Neural cell (in vitro differentiated cells): ENCODE results near the gene RAB18. TPM values are rescaled to one million over a fixed set of nuclear protein-coding genes. Genes with fewer than 3 reads are reported as not detected.
"Not testable (repeated sequence)": the region's sequence is repeated elsewhere in the genome, so short reads cannot be mapped to it uniquely, and the experiment has no call there.

Experiments used
- H2AFZ ChIP-seq: fragments of 200-600, 300-800 bp; sonication (generic), shearing (Covaris generic); 2 replicates; pipeline ENCODE4 v1.6.0; 2014; ENCODE audit warnings: low read depth, mild to moderate bottlenecking, antibody characterized with exemption, low read length, moderate library complexity
- H3F3A ChIP-seq: fragments of 200-600 bp; shearing (Covaris generic); 2 replicates; pipeline ENCODE4 v1.6.1; 2016; ENCODE audit warnings: mild to moderate bottlenecking, moderate library complexity, mixed read lengths, antibody characterized with exemption, low read length; ENCODE audit not compliant: insufficient read depth, poor library complexity, severe bottlenecking
- H3K27ac ChIP-seq: fragments of 200-600, 300-800 bp; sonication (generic), shearing (Covaris generic); 2 replicates; pipeline ENCODE4 v1.5.1; 2014; ENCODE audit warnings: mild to moderate bottlenecking, low read length, moderate library complexity
- H3K27me3 ChIP-seq: fragments of 300-800, 200-600 bp; sonication (generic), shearing (Covaris generic); 2 replicates; pipeline ENCODE4 v1.6.0; 2014; ENCODE audit warnings: mild to moderate bottlenecking, low read depth, low read length, moderate library complexity; ENCODE audit not compliant: insufficient read depth
- H3K36me3 ChIP-seq: fragments of 300-800, 200-600 bp; sonication (generic), shearing (Covaris generic); 2 replicates; pipeline ENCODE4 v1.5.1; 2014; ENCODE audit warnings: mild to moderate bottlenecking, antibody characterized with exemption, low read length, moderate library complexity; ENCODE audit not compliant: insufficient read depth
- H3K4me2 ChIP-seq: fragments of 300-800, 200-600 bp; sonication (generic), shearing (Covaris generic); 2 replicates; pipeline ENCODE4 v1.6.0; 2014; ENCODE audit warnings: mild to moderate bottlenecking, low read length
- H3K4me3 ChIP-seq: fragments of 300-800, 200-600 bp; sonication (generic), shearing (Covaris generic); 2 replicates; pipeline ENCODE4 v1.5.1; 2014; ENCODE audit warnings: mild to moderate bottlenecking, low read length, moderate library complexity
- H3K79me2 ChIP-seq: fragments of 200-600 bp; shearing (Covaris generic); replicated peaks from 2 replicates; pipeline ENCODE4 v1.6.0; 2014; ENCODE audit warnings: mild to moderate bottlenecking, low read length, moderate library complexity; ENCODE audit not compliant: insufficient read depth
- H3K9ac ChIP-seq: fragments of 300-800, 200-600 bp; sonication (generic), shearing (Covaris generic); 2 replicates; pipeline ENCODE4 v1.6.1; 2016; ENCODE audit warnings: mild to moderate bottlenecking, low read length, mixed read lengths
- H3K9me2 ChIP-seq: fragments of 200-600 bp; shearing (Covaris generic); 2 replicates; pipeline ENCODE4 v1.6.1; 2016; ENCODE audit warnings: mild to moderate bottlenecking, low read length, mixed read lengths; ENCODE audit not compliant: insufficient read depth
- H3K9me3 ChIP-seq: fragments of 200-600, 300-800 bp; sonication (generic), shearing (Covaris generic); 2 replicates; pipeline ENCODE4 v1.6.1; 2016; ENCODE audit warnings: mild to moderate bottlenecking, mixed run types, low read length, moderate library complexity, mixed read lengths
- H4K20me1 ChIP-seq: fragments of 200-600 bp; shearing (Covaris generic); 2 replicates; pipeline ENCODE4 v1.6.1; 2016; ENCODE audit warnings: mild to moderate bottlenecking, mixed run types; ENCODE audit not compliant: insufficient read depth
- EP300 ChIP-seq: fragments of 450-650 bp; conservative IDR thresholded peaks from 2 replicates; pipeline ENCODE4 v1.6.1; 2014; ENCODE audit warnings: antibody characterized with exemption, mild to moderate bottlenecking, moderate library complexity; ENCODE audit not compliant: poor library complexity, severe bottlenecking
- EZH2 ChIP-seq: fragments of 200-600, 300-800 bp; shearing (Covaris generic), sonication (generic); IDR thresholded peaks from 2 replicates; pipeline ENCODE4 v1.6.1; 2014; ENCODE audit warnings: antibody characterized with exemption, low read length, borderline replicate concordance, mild to moderate bottlenecking; ENCODE audit not compliant: insufficient read depth, poor library complexity, severe bottlenecking
- MXI1 ChIP-seq: fragments of 450-650 bp; conservative IDR thresholded peaks from 2 replicates; pipeline ENCODE4 v1.6.1; 2014; ENCODE audit warnings: antibody characterized with exemption, mild to moderate bottlenecking; ENCODE audit not compliant: poor library complexity, severe bottlenecking
- POLR2AphosphoS5 ChIP-seq: IDR thresholded peaks from 2 replicates; pipeline ENCODE4 v1.6.1; 2012
- RAD21 ChIP-seq: fragments of 450-650 bp; conservative IDR thresholded peaks from 2 replicates; pipeline ENCODE4 v1.6.1; 2014; ENCODE audit warnings: antibody characterized with exemption, mild to moderate bottlenecking, moderate library complexity
- SMC3 ChIP-seq: fragments of 450-650 bp; conservative IDR thresholded peaks from 2 replicates; pipeline ENCODE4 v1.6.1; 2014; ENCODE audit warnings: antibody characterized with exemption, mild to moderate bottlenecking, moderate library complexity; ENCODE audit not compliant: poor library complexity
- TAF1 ChIP-seq: IDR thresholded peaks from 2 replicates; pipeline ENCODE4 v1.6.1; 2012; ENCODE audit warnings: low read depth
- polyA plus RNA-seq: library from polyadenylated mRNA; depleted of rRNA; stranded (reverse); fragments of >200 nt; gene quantifications from 2 replicates; pipeline ENCODE4 v1.2.3, GENCODE V29; 2014
- TF ChIP-seq, protein P1 (sequence below): fragments of 450-650 bp; IDR thresholded peaks from 2 replicates; pipeline ENCODE4 v1.5.1; 2014; ENCODE audit warnings: antibody characterized with exemption, mild to moderate bottlenecking, moderate library complexity; ENCODE audit not compliant: poor library complexity, severe bottlenecking
- TF ChIP-seq, protein P2 (sequence below): IDR thresholded peaks from 2 replicates; pipeline ENCODE4 v1.6.1; 2012; ENCODE audit warnings: borderline replicate concordance

RAB18 gene
- polyA plus RNA-seq, 1 donor from 2014 or later, result 122 TPM

DNA sequence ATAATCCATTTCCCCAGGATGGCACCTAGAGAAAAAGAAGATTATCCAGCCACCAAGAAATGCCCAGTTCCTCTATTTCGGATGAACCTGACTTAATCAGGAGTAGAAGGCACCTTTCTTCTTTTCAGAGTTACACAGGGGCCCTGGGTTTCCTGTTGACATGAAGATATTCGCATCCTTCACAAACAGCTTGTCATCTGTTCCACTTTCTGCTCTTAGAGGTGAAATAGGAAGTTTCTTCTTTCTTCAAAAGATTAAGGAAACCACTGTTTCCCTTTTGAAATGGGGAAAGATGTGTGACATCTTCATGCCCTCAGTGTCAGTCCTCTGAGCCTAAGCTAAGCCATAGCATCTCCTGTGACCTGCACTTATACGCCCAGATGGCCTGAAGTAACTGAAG, 39.1 kb upstream of the RAB18 start:
- Histone ChIP-seq H3K9me2 (no peaks in the 10 kb centered on the region), H3F3A (no peaks in the 10 kb centered on the region), H3K27me3 (no peaks in the 10 kb centered on the region), H3K9me3 (no peaks in the 10 kb centered on the region), H3K27ac (no peak overlapping the region), H3K4me2 (no peak overlapping the region), H3K9ac (no peak overlapping the region), H3K4me3 (no peak overlapping the region), H3K79me2 (no peaks in the 10 kb centered on the region), H4K20me1 (no peaks in the 10 kb centered on the region), H3K36me3 (no peaks in the 10 kb centered on the region), H2AFZ (no peak overlapping the region)
- TF ChIP-seq POLR2AphosphoS5 (no peak), SMC3 (no peak), EP300 (no peak), TAF1 (no peak), EZH2 (no peak), RAD21 (no peak), MXI1 (no peak)
- TF ChIP-seq, protein P1, sequence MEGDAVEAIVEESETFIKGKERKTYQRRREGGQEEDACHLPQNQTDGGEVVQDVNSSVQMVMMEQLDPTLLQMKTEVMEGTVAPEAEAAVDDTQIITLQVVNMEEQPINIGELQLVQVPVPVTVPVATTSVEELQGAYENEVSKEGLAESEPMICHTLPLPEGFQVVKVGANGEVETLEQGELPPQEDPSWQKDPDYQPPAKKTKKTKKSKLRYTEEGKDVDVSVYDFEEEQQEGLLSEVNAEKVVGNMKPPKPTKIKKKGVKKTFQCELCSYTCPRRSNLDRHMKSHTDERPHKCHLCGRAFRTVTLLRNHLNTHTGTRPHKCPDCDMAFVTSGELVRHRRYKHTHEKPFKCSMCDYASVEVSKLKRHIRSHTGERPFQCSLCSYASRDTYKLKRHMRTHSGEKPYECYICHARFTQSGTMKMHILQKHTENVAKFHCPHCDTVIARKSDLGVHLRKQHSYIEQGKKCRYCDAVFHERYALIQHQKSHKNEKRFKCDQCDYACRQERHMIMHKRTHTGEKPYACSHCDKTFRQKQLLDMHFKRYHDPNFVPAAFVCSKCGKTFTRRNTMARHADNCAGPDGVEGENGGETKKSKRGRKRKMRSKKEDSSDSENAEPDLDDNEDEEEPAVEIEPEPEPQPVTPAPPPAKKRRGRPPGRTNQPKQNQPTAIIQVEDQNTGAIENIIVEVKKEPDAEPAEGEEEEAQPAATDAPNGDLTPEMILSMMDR, result no peak
- TF ChIP-seq, protein P2, sequence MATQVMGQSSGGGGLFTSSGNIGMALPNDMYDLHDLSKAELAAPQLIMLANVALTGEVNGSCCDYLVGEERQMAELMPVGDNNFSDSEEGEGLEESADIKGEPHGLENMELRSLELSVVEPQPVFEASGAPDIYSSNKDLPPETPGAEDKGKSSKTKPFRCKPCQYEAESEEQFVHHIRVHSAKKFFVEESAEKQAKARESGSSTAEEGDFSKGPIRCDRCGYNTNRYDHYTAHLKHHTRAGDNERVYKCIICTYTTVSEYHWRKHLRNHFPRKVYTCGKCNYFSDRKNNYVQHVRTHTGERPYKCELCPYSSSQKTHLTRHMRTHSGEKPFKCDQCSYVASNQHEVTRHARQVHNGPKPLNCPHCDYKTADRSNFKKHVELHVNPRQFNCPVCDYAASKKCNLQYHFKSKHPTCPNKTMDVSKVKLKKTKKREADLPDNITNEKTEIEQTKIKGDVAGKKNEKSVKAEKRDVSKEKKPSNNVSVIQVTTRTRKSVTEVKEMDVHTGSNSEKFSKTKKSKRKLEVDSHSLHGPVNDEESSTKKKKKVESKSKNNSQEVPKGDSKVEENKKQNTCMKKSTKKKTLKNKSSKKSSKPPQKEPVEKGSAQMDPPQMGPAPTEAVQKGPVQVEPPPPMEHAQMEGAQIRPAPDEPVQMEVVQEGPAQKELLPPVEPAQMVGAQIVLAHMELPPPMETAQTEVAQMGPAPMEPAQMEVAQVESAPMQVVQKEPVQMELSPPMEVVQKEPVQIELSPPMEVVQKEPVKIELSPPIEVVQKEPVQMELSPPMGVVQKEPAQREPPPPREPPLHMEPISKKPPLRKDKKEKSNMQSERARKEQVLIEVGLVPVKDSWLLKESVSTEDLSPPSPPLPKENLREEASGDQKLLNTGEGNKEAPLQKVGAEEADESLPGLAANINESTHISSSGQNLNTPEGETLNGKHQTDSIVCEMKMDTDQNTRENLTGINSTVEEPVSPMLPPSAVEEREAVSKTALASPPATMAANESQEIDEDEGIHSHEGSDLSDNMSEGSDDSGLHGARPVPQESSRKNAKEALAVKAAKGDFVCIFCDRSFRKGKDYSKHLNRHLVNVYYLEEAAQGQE, result no peak

DNA sequence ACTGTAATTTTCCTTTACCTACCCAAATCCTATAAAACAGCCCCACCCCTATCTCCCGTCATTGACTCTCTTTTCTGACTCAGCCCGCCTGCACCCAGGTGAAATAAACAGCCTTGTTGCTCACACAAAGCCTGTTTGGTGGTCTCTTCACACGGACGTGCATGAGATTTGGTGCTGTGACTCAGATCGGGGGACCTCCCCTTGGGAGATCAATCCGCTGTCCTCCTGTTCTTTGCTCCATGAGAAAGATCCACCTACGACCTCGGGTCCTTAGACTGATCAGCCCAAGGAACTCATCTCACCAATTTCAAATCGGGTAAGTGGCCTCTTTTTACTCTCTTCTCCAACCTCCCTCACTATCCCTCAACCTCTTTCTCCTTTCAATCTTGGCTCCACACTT, 38.5 kb upstream of the RAB18 start:
- not testable (repeated sequence) for H3K9me3 ChIP-seq

DNA sequence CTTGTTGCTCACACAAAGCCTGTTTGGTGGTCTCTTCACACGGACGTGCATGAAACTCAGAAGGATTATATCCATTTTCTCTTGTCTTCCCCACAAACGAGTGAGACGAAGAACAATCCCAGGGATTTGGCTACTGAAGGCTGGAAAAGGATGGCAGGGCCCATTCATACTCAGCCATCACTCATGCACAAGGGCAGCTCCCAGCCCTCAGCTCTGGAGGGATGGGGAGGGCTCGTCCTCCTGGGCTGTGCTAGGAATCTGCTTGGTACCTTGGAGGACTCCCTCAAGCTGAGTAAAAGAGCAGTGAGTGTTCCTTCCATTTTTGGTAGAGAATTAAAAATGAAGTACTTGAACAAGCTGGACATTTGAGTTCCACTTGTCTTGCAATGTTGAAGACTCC, 33.2 kb upstream of the RAB18 start:
- Histone ChIP-seq H3K9me3 (no peaks in the 10 kb centered on the region), H3K79me2 (no peaks in the 10 kb centered on the region), H3F3A (no peaks in the 10 kb centered on the region), H3K4me3 (no peak overlapping the region), H3K9ac (no peak overlapping the region), H3K9me2 (no peaks in the 10 kb centered on the region), H2AFZ (no peak overlapping the region), H3K4me2 (no peak overlapping the region), H3K36me3 (no peaks in the 10 kb centered on the region), H3K27me3 (no peaks in the 10 kb centered on the region), H4K20me1 (no peaks in the 10 kb centered on the region), H3K27ac (no peak overlapping the region)
- TF ChIP-seq EP300, result no peak
- TF ChIP-seq POLR2AphosphoS5, result no peak
- TF ChIP-seq TAF1, result no peak

More for the DNA sequence above, 38.5 kb upstream of the RAB18 start:
- H3K4me2 ChIP-seq, H3K36me3 ChIP-seq, H3K4me3 ChIP-seq, H2AFZ ChIP-seq, H3K27ac ChIP-seq, H3K79me2 ChIP-seq, H3K27me3 ChIP-seq, H3K9me2 ChIP-seq, H3K9ac ChIP-seq, H4K20me1 ChIP-seq, H3F3A ChIP-seq: not testable (repeated sequence)
